PC-3 (cell line): ENCODE results near the gene MET. TPM values are rescaled to one million over a fixed set of nuclear protein-coding genes. Genes with fewer than 3 reads are reported as not detected.

Experiments used
- ATAC-seq: fragments of 200-7000 bp; cut with Tn5 transposase; 2 replicates; pipeline ENCODE4 v1.9.1; 2020; ENCODE audit warnings: mild to moderate bottlenecking, moderate library complexity
- BruUV-seq: library from RNA; stranded (reverse); fragments of 400-500 nt; replicated peaks from 2 replicates; lab custom pipeline; 2021; lab: Mats Ljungman, UMichigan
- CTCF ChIA-PET: fragments of 300-600 bp; sonication (Branson Sonifier 250); formaldehyde crosslinking; loops from one replicate; lab custom pipeline; 2022; ENCODE audit warnings: antibody characterized with exemption; lab: Charles Lee
- POLR2A ChIA-PET: fragments of 300-600 bp; sonication (Branson Sonifier 250); formaldehyde crosslinking; loops from one replicate; lab custom pipeline; 2022; ENCODE audit warnings: antibody characterized with exemption; ENCODE audit not compliant: unreplicated experiment; lab: Charles Lee
- DNase-seq: peaks from one replicate; pipeline ENCODE4 v3.0.0-alpha.2; 2015
- H2AFZ ChIP-seq: fragments of 300-600 bp; sonication (generic); 2 replicates; pipeline ENCODE4 v1.6.0; 2016; ENCODE audit warnings: antibody characterized with exemption, low read length
- H3F3A ChIP-seq: fragments of 300-600 bp; sonication (generic); one replicate; pipeline ENCODE4 v1.6.0; 2017; ENCODE audit warnings: antibody characterized with exemption, low read length, control low read depth, mild to moderate bottlenecking; ENCODE audit not compliant: unreplicated experiment
- H3K27ac ChIP-seq: fragments of 300-600 bp; sonication (generic); 2 replicates; pipeline ENCODE4 v1.5.1; 2016; ENCODE audit warnings: mild to moderate bottlenecking, low read length
- H3K27me3 ChIP-seq: fragments of 300-600 bp; sonication (generic); 2 replicates; pipeline ENCODE4 v1.6.1; 2016; ENCODE audit warnings: low read length, mixed read lengths
- H3K36me3 ChIP-seq: fragments of 300-600 bp; sonication (generic); 2 replicates; pipeline ENCODE4 v1.6.1; 2016; ENCODE audit warnings: low read depth, mixed run types, low read length, mixed read lengths
- H3K4me1 ChIP-seq: fragments of 300-600 bp; sonication (generic); 2 replicates; pipeline ENCODE4 v1.5.1; 2016; ENCODE audit warnings: low read length; ENCODE audit not compliant: insufficient read depth
- H3K4me2 ChIP-seq: fragments of 300-600 bp; sonication (generic); 2 replicates; pipeline ENCODE4 v1.6.0; 2016; ENCODE audit warnings: low read length
- H3K4me3 ChIP-seq: fragments of 300-600 bp; sonication (generic); 2 replicates; pipeline ENCODE4 v1.5.1; 2016; ENCODE audit warnings: mild to moderate bottlenecking, low read length, mixed read lengths
- H3K79me2 ChIP-seq: fragments of 300-600 bp; sonication (generic); 2 replicates; pipeline ENCODE4 v1.6.1; 2017; ENCODE audit warnings: low read length, mixed read lengths
- H3K9ac ChIP-seq: fragments of 300-600 bp; sonication (generic); 2 replicates; pipeline ENCODE4 v1.6.0; 2016; ENCODE audit warnings: mild to moderate bottlenecking, low read length
- H3K9me2 ChIP-seq: fragments of 300-600 bp; sonication (generic); replicated peaks from 2 replicates; pipeline ENCODE4 v1.6.1; 2016; ENCODE audit warnings: mixed run types, low read length, mixed read lengths
- H3K9me3 ChIP-seq: fragments of 300-600 bp; sonication (generic); 2 replicates; pipeline ENCODE4 v1.6.1; 2016; ENCODE audit warnings: low read length, mixed read lengths
- H4K20me1 ChIP-seq: fragments of 300-600 bp; sonication (generic); 2 replicates; pipeline ENCODE4 v1.6.1; 2016; ENCODE audit warnings: low read length, mixed read lengths
- CTCF ChIP-seq: fragments of 300-600 bp; sonication (generic); conservative IDR thresholded peaks from 2 replicates; pipeline ENCODE4 v1.5.1; 2017; ENCODE audit warnings: antibody characterized with exemption, low read depth, mild to moderate bottlenecking, low read length
- EZH2 ChIP-seq: fragments of 300-600 bp; sonication (generic); IDR thresholded peaks from one replicate; pipeline ENCODE4 v1.6.1; 2017; ENCODE audit warnings: antibody characterized with exemption, mild to moderate bottlenecking, low read length; ENCODE audit not compliant: unreplicated experiment
- EZH2phosphoT487 ChIP-seq: fragments of 300-600 bp; sonication (generic); IDR thresholded peaks from 2 replicates; pipeline ENCODE4 v1.6.1; 2018; ENCODE audit warnings: mild to moderate bottlenecking, antibody characterized with exemption, low read length, borderline replicate concordance
- intact Hi-C: fragments of 100-400 bp; cut with micrococcal nuclease; formaldehyde crosslinking; loops from 2 replicates; pipeline ENCODE4 v1.9.0; 2023
- total RNA-seq: library from RNA; depleted of rRNA; stranded (reverse); fragments of >200 nt; gene quantifications from 2 replicates; pipeline ENCODE4 v1.2.3, GENCODE V29; 2014

The MET gene
- total RNA-seq, 1 experiment from 2014 or later = 118 TPM

DNA sequence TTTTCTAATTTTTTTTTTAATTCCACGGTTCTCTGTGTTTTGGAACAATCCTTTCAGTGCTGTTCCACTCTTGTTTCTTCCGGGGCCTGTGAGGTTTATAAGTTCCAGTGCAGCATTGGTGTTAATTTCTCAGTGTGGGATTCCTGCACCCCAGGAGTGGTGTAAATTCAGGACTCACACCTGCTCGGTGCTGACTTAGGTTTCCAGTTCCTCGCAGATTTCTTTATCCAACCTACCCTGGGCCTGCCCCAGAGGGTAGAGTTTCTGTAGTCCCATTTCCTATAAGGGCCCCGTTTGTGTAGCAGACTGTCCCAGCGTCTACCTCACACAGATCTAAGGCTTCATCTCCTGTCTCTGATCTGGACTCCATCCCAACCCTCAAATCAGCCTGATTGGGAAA, 27.4 kb upstream of the MET start:
- Histone ChIP-seq H3K4me3 (no peak overlapping the region), H3K36me3 (no peaks in the 10 kb centered on the region), H3K27me3 (no peaks in the 10 kb centered on the region), H2AFZ (no peak overlapping the region), H3K27ac (no peak overlapping the region), H3K9me2 (no peaks in the 10 kb centered on the region), H3K79me2 (no peaks in the 10 kb centered on the region), H3K9ac (no peak overlapping the region), H3K4me1 (no peaks in the 10 kb centered on the region), H4K20me1 (no peaks in the 10 kb centered on the region), H3K4me2 (no peak overlapping the region), H3K9me3 (no peaks in the 10 kb centered on the region), H3F3A (no peaks in the 10 kb centered on the region)
- intact Hi-C loops = no loop called here
- no peak for ATAC-seq
- DNase-seq = no peak
- ChIA-PET CTCF (no interaction called here), POLR2A (no interaction called here)
- no TSS peak for BruUV-seq
- TF ChIP-seq CTCF (no peak), EZH2phosphoT487 (no peak), EZH2 (no peak)

GRCh38 chr7:116647290-116647689, 24.7 kb upstream of the MET start:
- ATAC-seq = no peak
- H3K79me2 ChIP-seq = no peaks in the 10 kb centered on the region
- H2AFZ ChIP-seq = no peak overlapping the region
- no peaks in the 10 kb centered on the region for H3K27me3 ChIP-seq
- intact Hi-C loops = no loop called here
- TF ChIP-seq EZH2 = no peak
- TF ChIP-seq EZH2phosphoT487 = no peak
- no peak for TF ChIP-seq CTCF
- H3K4me1 ChIP-seq = no peaks in the 10 kb centered on the region
- no peak overlapping the region for H3K27ac ChIP-seq
- no TSS peak for BruUV-seq
- H3K9me3 ChIP-seq = no peaks in the 10 kb centered on the region
- ChIA-PET POLR2A (no interaction called here), CTCF (interaction anchor here (0.6 kb wide), 1 partner anchor 9 kb away, joined by 9 read pairs; no protein-coding TSS in a partner anchor)
- H4K20me1 ChIP-seq = no peaks in the 10 kb centered on the region
- H3K9ac ChIP-seq = no peak overlapping the region
- no peaks in the 10 kb centered on the region for H3K36me3 ChIP-seq
- no peaks in the 10 kb centered on the region for H3F3A ChIP-seq
- no peak overlapping the region for H3K4me2 ChIP-seq
- no peaks in the 10 kb centered on the region for H3K9me2 ChIP-seq
- no peak for DNase-seq
- H3K4me3 ChIP-seq = no peak overlapping the region

- H3K27me3 ChIP-seq = no peaks in the 10 kb centered on the region
- H3K9me3 ChIP-seq = no peaks in the 10 kb centered on the region
- H3F3A ChIP-seq = no peaks in the 10 kb centered on the region
- no peaks in the 10 kb centered on the region for H3K36me3 ChIP-seq
- no TSS peak for BruUV-seq
- no peak for DNase-seq
- CTCF ChIA-PET = interaction anchor here (0.6 kb wide), 1 partner anchor 9 kb away, joined by 9 read pairs; no protein-coding TSS in a partner anchor
- no peaks in the 10 kb centered on the region for H3K79me2 ChIP-seq
- H3K27ac ChIP-seq = no peak overlapping the region
- POLR2A ChIA-PET = no interaction called here
- no peak overlapping the region for H3K4me2 ChIP-seq
- H4K20me1 ChIP-seq = no peaks in the 10 kb centered on the region
- peaks cover 4% of the 10 kb centered on the region for H3K4me1 ChIP-seq
- no peak for ATAC-seq
- H3K9ac ChIP-seq = no peak overlapping the region
- no peak for TF ChIP-seq EZH2phosphoT487
- TF ChIP-seq EZH2 = no peak
- TF ChIP-seq CTCF = no peak
- no peak overlapping the region for H2AFZ ChIP-seq
- no peak overlapping the region for H3K4me3 ChIP-seq
- intact Hi-C loops = no loop called here
- H3K9me2 ChIP-seq = no peaks in the 10 kb centered on the region
Measured at GRCh38 chr7:116647861-116648260, 24.1 kb upstream of the MET start.
